CD14-positive monocyte (primary cell): Measurements from ENCODE around the gene RNU6-8. TPM values are rescaled to one million over a fixed set of nuclear protein-coding genes. Genes with fewer than 3 reads are reported as not detected.

Experiments
- DNase-seq, 3 donors: peaks; one replicate each; pipeline ENCODE4 v3.0.0-alpha.2; 2011 to 2022
- H2AFZ ChIP-seq: 2 replicates; pipeline ENCODE4 v1.6.0; 2012; ENCODE audit warnings: mild to moderate bottlenecking, low read depth, low read length, inconsistent platforms; ENCODE audit not compliant: insufficient read depth, poor library complexity, severe bottlenecking
- H3K27ac ChIP-seq, 2 donors: 1 replicate in 1 of 2; 2 replicates in 1 of 2; pipeline ENCODE4 v1.5.1; 2012 to 2013; ENCODE audit warnings: low read length in 2 of 2, control low read depth in 1 of 2, inconsistent platforms in 1 of 2, low read depth in 1 of 2, mild to moderate bottlenecking in 1 of 2
- H3K27me3 ChIP-seq, 2 donors: one replicate each; pipeline versions ENCODE4 v1.6.0 to v1.6.1; 2011 to 2013; ENCODE audit warnings: low read length in 2 of 2; ENCODE audit not compliant: control insufficient read depth in 2 of 2, insufficient read depth in 2 of 2
- H3K36me3 ChIP-seq, 2 donors: replicated peaks in 1 of 2; 1 replicate in 1 of 2; 2 replicates in 1 of 2; pipeline versions ENCODE4 v1.5.1 to v1.6.1; 2012 to 2013; ENCODE audit warnings: low read length in 2 of 2, control low read depth in 1 of 2, inconsistent platforms in 1 of 2, mild to moderate bottlenecking in 1 of 2; ENCODE audit not compliant: insufficient read depth in 2 of 2, control insufficient read depth in 1 of 2
- H3K4me1 ChIP-seq, 2 donors: 1 replicate in 1 of 2; 2 replicates in 1 of 2; pipeline versions ENCODE4 v1.5.1 to v1.6.1; 2012 to 2013; ENCODE audit warnings: low read length in 2 of 2, control low read depth in 1 of 2, inconsistent platforms in 1 of 2, mild to moderate bottlenecking in 1 of 2, moderate library complexity in 1 of 2; ENCODE audit not compliant: insufficient read depth in 2 of 2, control insufficient read depth in 1 of 2
- H3K4me2 ChIP-seq: replicated peaks from 2 replicates; pipeline ENCODE3; 2012; ENCODE audit warnings: low read length, moderate library complexity, mild to moderate bottlenecking; ENCODE audit not compliant: poor library complexity, severe bottlenecking; ENCODE audit errors: extremely low read depth
- H3K4me3 ChIP-seq, 3 experiments: fragments of 200-600 bp in 1 of 3; sonication (generic) in 1 of 3; replicated peaks in 1 of 3; 1 replicate in 2 of 3; 2 replicates in 1 of 3; pipeline ENCODE4 v1.5.1; 2011 to 2013; ENCODE audit warnings: low read length in 3 of 3, mild to moderate bottlenecking in 3 of 3, control low read depth in 2 of 3, low read depth in 2 of 3, inconsistent platforms in 1 of 3, moderate library complexity in 1 of 3
- H3K79me2 ChIP-seq: 2 replicates; pipeline ENCODE4 v1.6.0; 2012; ENCODE audit warnings: mild to moderate bottlenecking, control low read depth, inconsistent platforms, low read length, moderate library complexity; ENCODE audit not compliant: insufficient read depth
- H3K9ac ChIP-seq: 2 replicates; pipeline ENCODE4 v1.6.0; 2017; ENCODE audit warnings: low read length, mild to moderate bottlenecking; ENCODE audit not compliant: insufficient read depth, poor library complexity, severe bottlenecking
- H3K9me3 ChIP-seq, 2 donors: replicated peaks in 1 of 2; 1 replicate in 1 of 2; 2 replicates in 1 of 2; pipeline versions ENCODE4 v1.5.1 to v1.6.1; 2012 to 2013; ENCODE audit warnings: low read length in 2 of 2, control low read depth in 1 of 2; ENCODE audit not compliant: control insufficient read depth in 1 of 2, insufficient read depth in 1 of 2
- H4K20me1 ChIP-seq: 2 replicates; pipeline ENCODE4 v1.6.0; 2012; ENCODE audit warnings: mild to moderate bottlenecking, low read length, control low read depth, moderate library complexity; ENCODE audit not compliant: insufficient read depth
- H3K27ac Mint-ChIP-seq, 7 donors: one replicate each; pipeline ENCODE4 v1.8.0; 2020; ENCODE audit warnings: mild to moderate bottlenecking in 7 of 7, mixed read lengths in 7 of 7, moderate library complexity in 6 of 7, inconsistent platforms in 2 of 7
- H3K27me3 Mint-ChIP-seq, 3 donors: one replicate each; pipeline ENCODE4 v1.8.0; 2021 to 2022; ENCODE audit warnings: low read depth in 3 of 3, mild to moderate bottlenecking in 3 of 3, mixed read lengths in 3 of 3, moderate library complexity in 3 of 3, inconsistent platforms in 1 of 3
- H3K36me3 Mint-ChIP-seq, 2 donors: one replicate each; pipeline ENCODE4 v1.8.0; 2020; ENCODE audit warnings: mixed read lengths in 2 of 2, inconsistent platforms in 1 of 2, mild to moderate bottlenecking in 1 of 2
- H3K4me1 Mint-ChIP-seq: one replicate; pipeline ENCODE4 v1.8.0; 2020; ENCODE audit warnings: mild to moderate bottlenecking, mixed read lengths
- H3K4me3 Mint-ChIP-seq, 2 donors: one replicate each; pipeline ENCODE4 v1.8.0; 2020; ENCODE audit warnings: mild to moderate bottlenecking in 2 of 2, mixed read lengths in 2 of 2, moderate library complexity in 1 of 2
- H3K9me3 Mint-ChIP-seq, 7 donors: one replicate each; pipeline ENCODE4 v1.8.0; 2020 to 2022; ENCODE audit warnings: mixed read lengths in 7 of 7, mild to moderate bottlenecking in 6 of 7, moderate library complexity in 6 of 7, inconsistent platforms in 2 of 7
- CTCF ChIP-seq: fragments of 200-600 bp; IDR thresholded peaks from one replicate; pipeline ENCODE4 v1.8.0; 2022; ENCODE audit warnings: antibody characterized with exemption, mild to moderate bottlenecking
- WGBS: methylation state at CpG from one replicate; pipeline ENCODE4 v1.1.5; 2013; ENCODE audit warnings: missing lambda C conversion rate; ENCODE audit not compliant: insufficient coverage; 5-methylcytosine and 5-hydroxymethylcytosine counted together
- intact Hi-C, 2 donors: fragments of 100-400 bp; cut with micrococcal nuclease; formaldehyde crosslinking; loops; one replicate each; pipeline versions ENCODE4 v1.15.0 to v1.15.1; 2023
- polyA plus RNA-seq, 3 donors: library from polyadenylated mRNA; depleted of rRNA in 1 of 3; unstranded in 2 of 3; stranded (reverse) in 1 of 3; fragments of 300-500 nt in 2 of 3; fragments of >200 nt in 1 of 3; fragmentation: Illumina TruSeq in 2 of 3; gene quantifications; 1 replicate in 2 of 3; 2 replicates in 1 of 3; pipeline ENCODE4 v1.2.3, GENCODE V29; 2012 to 2021

The RNU6-8 gene
- polyA plus RNA-seq, 3 donors = not detected

GRCh38 chr14:32197919-32198318 is 5.2 kb downstream of the RNU6-8 start:
- Mint-ChIP-seq H3K27ac (no peak overlapping the region), H3K4me1 (peaks cover 31% of the 10 kb centered on the region), H3K36me3 (no peaks in the 10 kb centered on the region), H3K4me3 (no peak overlapping the region), H3K27me3 (peaks cover 17 to 22% (median 21%) of the 10 kb centered on the region in 3 donors), H3K9me3 (peaks cover 0 to 4% (median 0%) of the 10 kb centered on the region in 7 donors)
- Histone ChIP-seq H3K27ac (no peak overlapping the region), H3K36me3 (no peaks in the 10 kb centered on the region), H3K9me3 (peaks cover 0 to 10% of the 10 kb centered on the region in 2 donors), H3K27me3 (peaks cover 11 to 14% of the 10 kb centered on the region in 2 donors), H3K4me1 (peaks cover 24 to 31% of the 10 kb centered on the region in 2 donors), H3K9ac (no peak overlapping the region), H3K4me3 (no peak overlapping the region), H2AFZ (no peak overlapping the region), H3K79me2 (no peaks in the 10 kb centered on the region), H4K20me1 (no peaks in the 10 kb centered on the region), H3K4me2 (no peak overlapping the region)
- WGBS = no CpG with 5 or more reads among the region's 1 CpG
- no peak for TF ChIP-seq CTCF
- DNase-seq = no peak
- intact Hi-C loops = no loop called here

DNA sequence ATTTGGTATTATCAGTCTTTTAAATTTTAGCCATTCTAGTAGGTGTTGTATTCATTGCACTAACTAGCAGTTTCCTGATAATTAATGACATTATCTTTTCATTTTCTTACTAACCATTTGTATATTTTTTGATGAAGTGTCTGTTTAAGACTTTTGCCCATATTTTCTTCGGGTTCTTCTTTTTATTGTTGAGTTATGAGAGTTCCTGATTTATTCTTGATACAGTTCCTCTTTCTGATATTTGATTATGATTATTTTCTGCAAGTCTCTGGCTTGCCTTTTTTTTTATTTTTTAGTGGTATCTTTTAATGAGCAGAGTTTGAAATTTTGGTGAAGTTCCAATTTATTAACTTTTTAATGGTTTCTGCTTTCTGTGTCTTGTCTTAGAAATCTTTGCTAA is 7.4 kb downstream of the RNU6-8 start:
- no CpG with 5 or more reads among the region's 1 CpG for WGBS
- no peak for DNase-seq

More for the DNA sequence above, 7.4 kb downstream of the RNU6-8 start:
- Histone ChIP-seq H3K4me3 (no peak overlapping the region), H3K27ac (no peak overlapping the region), H4K20me1 (no peaks in the 10 kb centered on the region), H3K79me2 (no peaks in the 10 kb centered on the region), H3K36me3 (no peaks in the 10 kb centered on the region), H3K9ac (no peak overlapping the region), H2AFZ (no peak overlapping the region), H3K27me3 (no peaks in the 10 kb centered on the region), H3K4me1 (peaks cover 1 to 9% of the 10 kb centered on the region in 2 donors), H3K9me3 (no peaks in the 10 kb centered on the region), H3K4me2 (no peak overlapping the region)
- Mint-ChIP-seq H3K9me3 (no peaks in the 10 kb centered on the region), H3K27ac (no peak overlapping the region), H3K4me1 (peaks cover 10% of the 10 kb centered on the region), H3K4me3 (no peak overlapping the region), H3K27me3 (peaks cover 2 to 5% (median 2%) of the 10 kb centered on the region in 3 donors), H3K36me3 (no peaks in the 10 kb centered on the region)
- no peak for TF ChIP-seq CTCF
- intact Hi-C loops = no loop called here
